DND-41 (cell line): ENCODE results near the gene YWHAQ.

Source experiments
- CTCF ChIP-seq: IDR thresholded peaks from 2 replicates; pipeline ENCODE4 v1.5.1; 2012; ENCODE audit warnings: borderline replicate concordance, low read length, moderate library complexity, mild to moderate bottlenecking; ENCODE audit not compliant: poor library complexity, severe bottlenecking; ENCODE audit errors: extremely low read depth
- EZH2 ChIP-seq: IDR thresholded peaks from 3 replicates; pipeline ENCODE4 v1.6.1; 2012; ENCODE audit warnings: borderline replicate concordance, low read depth, mild to moderate bottlenecking, moderate library complexity, low read length, inconsistent platforms; ENCODE audit not compliant: severe bottlenecking

- TF ChIP-seq CTCF (no peak), EZH2 (no peak)
Observed at GRCh38 chr2:9644603-9645002, 13.8 kb upstream of the YWHAQ start.
